HepG2 (cell line): ENCODE measurements around the gene TEDC1. TPM values are rescaled to one million over a fixed set of nuclear protein-coding genes. Genes with fewer than 3 reads are reported as not detected.

Experiments
- CAMTA2 ChIP-seq: sonication (generic); formaldehyde crosslinking; IDR thresholded peaks from 2 replicates; pipeline ENCODE4 v1.4.0; 2020; ENCODE audit warnings: mild to moderate bottlenecking, missing genetic modification reagents, borderline replicate concordance
- EHMT2 ChIP-seq: fragments of 200-600 bp; sonication (generic); IDR thresholded peaks from 2 replicates; pipeline ENCODE4 v1.7.0; 2017; ENCODE audit warnings: antibody characterized with exemption, low read depth, low read length, borderline replicate concordance
- FOXA3 ChIP-seq: IDR thresholded peaks from 2 replicates; pipeline ENCODE4 v1.6.1; 2016; ENCODE audit warnings: missing genetic modification reagents, missing compliant biosample characterization
- GABPA ChIP-seq, 2 experiments: IDR thresholded peaks; 2 replicates each; pipeline ENCODE4 v1.6.1; 2011 to 2016; ENCODE audit warnings: low read depth in 2 of 2, low read length in 1 of 2, missing biosample characterization in 1 of 2, missing genetic modification characterization in 1 of 2
- KMT2A ChIP-seq: sonication (generic); formaldehyde crosslinking; IDR thresholded peaks from 2 replicates; pipeline ENCODE4 v1.4.0; 2020; ENCODE audit warnings: missing genetic modification reagents
- NR2F6 ChIP-seq, 2 experiments: IDR thresholded peaks; 2 replicates each; pipeline ENCODE4 v1.6.1; 2016; ENCODE audit warnings: antibody characterized with exemption in 1 of 2, mild to moderate bottlenecking in 1 of 2
- PAWR ChIP-seq: sonication (generic); formaldehyde crosslinking; IDR thresholded peaks from 2 replicates; pipeline ENCODE4 v1.4.0; 2020; ENCODE audit warnings: missing genetic modification reagents, mild to moderate bottlenecking, borderline replicate concordance
- RBM22 ChIP-seq: fragments of 200-400 bp; formaldehyde crosslinking; optimal IDR thresholded peaks from 2 replicates; pipeline ENCODE3; 2017; ENCODE audit warnings: mild to moderate bottlenecking, low read length, moderate library complexity
- SMC3 ChIP-seq: IDR thresholded peaks from 2 replicates; pipeline ENCODE4 v1.6.1; 2011; ENCODE audit warnings: low read length, improper control_type of control experiment
- SRF ChIP-seq: IDR thresholded peaks from 2 replicates; pipeline ENCODE4 v1.6.1; 2011; ENCODE audit warnings: mild to moderate bottlenecking, low read depth, low read length, moderate library complexity
- THAP9 ChIP-seq: sonication (generic); formaldehyde crosslinking; IDR thresholded peaks from 2 replicates; pipeline ENCODE4; 2020; ENCODE audit warnings: missing genetic modification reagents, mild to moderate bottlenecking, borderline replicate concordance
- ZBTB14 ChIP-seq: sonication (generic); formaldehyde crosslinking; IDR thresholded peaks from 2 replicates; pipeline ENCODE4 v1.4.0; 2020; ENCODE audit warnings: missing genetic modification reagents
- ZBTB39 ChIP-seq: sonication (generic); formaldehyde crosslinking; IDR thresholded peaks from 2 replicates; pipeline ENCODE4 v1.5.0; 2020; ENCODE audit warnings: missing genetic modification reagents
- ZKSCAN1 ChIP-seq: fragments of 150-350 bp; IDR thresholded peaks from 2 replicates; pipeline ENCODE4 v1.6.1; 2014; ENCODE audit warnings: low read length
- ZNF317 ChIP-seq: sonication (generic); formaldehyde crosslinking; IDR thresholded peaks from 2 replicates; pipeline ENCODE4 v1.5.0; 2020; ENCODE audit warnings: mild to moderate bottlenecking, missing genetic modification reagents
- ZNF326 ChIP-seq: sonication (generic); formaldehyde crosslinking; IDR thresholded peaks from 2 replicates; pipeline ENCODE4 v1.4.0; 2020; ENCODE audit warnings: missing genetic modification reagents, borderline replicate concordance
- ZNF333 ChIP-seq: sonication (generic); formaldehyde crosslinking; IDR thresholded peaks from 2 replicates; pipeline ENCODE4 v1.4.0; 2020; ENCODE audit warnings: mild to moderate bottlenecking, missing genetic modification reagents, borderline replicate concordance
- ZNF670 ChIP-seq: sonication (generic); formaldehyde crosslinking; IDR thresholded peaks from 2 replicates; pipeline ENCODE4 v1.8.0; 2022; ENCODE audit warnings: mild to moderate bottlenecking, missing genetic modification reagents, borderline replicate concordance
- ZNF737 ChIP-seq: sonication (generic); formaldehyde crosslinking; IDR thresholded peaks from 2 replicates; pipeline ENCODE4 v1.5.0; 2020; ENCODE audit warnings: missing genetic modification reagents, mild to moderate bottlenecking, borderline replicate concordance
- ZNF766 ChIP-seq: sonication (generic); formaldehyde crosslinking; IDR thresholded peaks from 2 replicates; pipeline ENCODE4 v1.5.0; 2020; ENCODE audit warnings: missing genetic modification reagents, borderline replicate concordance
- ZNF773 ChIP-seq: sonication (generic); formaldehyde crosslinking; IDR thresholded peaks from 2 replicates; pipeline ENCODE4 v1.4.0; 2020; ENCODE audit warnings: missing genetic modification reagents, borderline replicate concordance
- polyA plus RNA-seq, 8 experiments: library from polyadenylated mRNA; depleted of rRNA in 3 of 8; stranded (reverse) in 7 of 8; unstranded in 1 of 8; fragments of >200 nt; fragmentation: Illumina TruSeq in 4 of 8; extraction: Trizol in 4 of 8; gene quantifications; 2 replicates each; pipeline versions ENCODE4 v1.2.1 to v1.2.3, GENCODE V29; 2011 to 2016; ENCODE audit warnings: low read depth in 4 of 8, missing spikeins in 1 of 8, mixed read lengths in 1 of 8; ENCODE audit not compliant: insufficient read depth in 1 of 8
- total RNA-seq, 5 experiments: library from RNA; depleted of rRNA; stranded (reverse); fragments of >200 nt; fragmentation: Illumina TruSeq; extraction: Trizol; gene quantifications; 2 replicates each; pipeline ENCODE4 v1.2.3, GENCODE V29; 2016; ENCODE audit warnings: low read depth in 1 of 5

The TEDC1 gene
- total and polyA plus RNA-seq, 2 of the 13 experiments (the other 11 are each of a cell fraction or from before 2014, with no cell fraction given): 5.7 to 27.4 TPM

GRCh38 chr14:105491366-105491973, 424 bp downstream of the TEDC1 start (continued):
- TF ChIP-seq GABPA (IDR thresholded peaks at IDR 0.05; ENCODE audit: low read depth, low read length) (no peak), GABPA (CRISPR knock-in tag; IDR thresholded peaks at IDR 0.05; ENCODE audit: low read depth) (no peak), RBM22 (no peak), SMC3 (no peak), ZNF333 (CRISPR knock-in tag) (no peak), NR2F6 (IDR thresholded peaks at IDR 0.05) (no peak), NR2F6 (CRISPR knock-in tag; IDR thresholded peaks at IDR 0.05) (no peak), ZNF670 (CRISPR knock-in tag) (no peak), FOXA3 (CRISPR knock-in tag) (no peak; the same call in 1 of the 2 replicates), KMT2A (CRISPR knock-in tag) (no peak), THAP9 (CRISPR knock-in tag) (no peak), ZNF317 (no peak), ZBTB39 (no peak), ZBTB14 (CRISPR knock-in tag) (no peak), ZNF737 (CRISPR knock-in tag) (no peak), ZKSCAN1 (no peak), ZNF326 (CRISPR knock-in tag) (0 out of 2 replicates have a peak, but pooled peaks have one; percentile 73), ZNF766 (CRISPR knock-in tag) (no peak), ZNF773 (CRISPR knock-in tag) (peak; percentile 80; the same call in 1 of the 2 replicates), CAMTA2 (CRISPR knock-in tag) (peak; percentile 90; the same call in 1 of the 2 replicates), EHMT2 (no peak), PAWR (CRISPR knock-in tag) (no peak), SRF (no peak)
